GM12873 (cell line): Measurements from ENCODE around the gene CTSS.

ENCODE experiments used
- CTCF ChIP-seq: IDR thresholded peaks from 2 replicates; pipeline ENCODE4 v1.5.1; 2012; ENCODE audit warnings: low read depth, mild to moderate bottlenecking, moderate library complexity, low read length, control low read depth; ENCODE audit not compliant: insufficient read depth; ENCODE audit errors: missing control alignments

The CTSS gene

GRCh38 chr1:150718225-150718891, 47.2 kb downstream of the CTSS start:
- TF ChIP-seq CTCF, result no peak

GRCh38 chr1:150708595-150708994, 57.0 kb downstream of the CTSS start:
- no peak for TF ChIP-seq CTCF

- no peak for TF ChIP-seq CTCF
Observed at GRCh38 chr1:150706091-150706490, 59.5 kb downstream of the CTSS start.

- TF ChIP-seq CTCF, result no peak
Observed at GRCh38 chr1:150703427-150703826, 62.2 kb downstream of the CTSS start.

GRCh38 chr1:150696995-150697927, 68.3 kb downstream of the CTSS start, which contains the start of gene GOLPH3L:
Gene GOLPH3L, minus strand, starts transcription at chr1:150697154. Its CDS starts 2,316 bp downstream, at chr1:150694838.
- no peak for TF ChIP-seq CTCF

GRCh38 chr1:150696590-150696989, 69.0 kb downstream of the CTSS start:
- no peak for TF ChIP-seq CTCF

- TF ChIP-seq CTCF, result no peak
Observed at GRCh38 chr1:150696162-150696561, 69.4 kb downstream of the CTSS start.
